B cell (primary cell): ENCODE data around the gene RAC3. TPM values are rescaled to one million over a fixed set of nuclear protein-coding genes. Genes with fewer than 3 reads are reported as not detected.
A peak's percentile ranks its signal among the peaks of the same experiment; 100 is the strongest.

ENCODE experiments used
- ATAC-seq: fragments of 200-7000 bp; cut with Tn5 transposase; one replicate; pipeline ENCODE4 v1.10.0; 2021; ENCODE audit warnings: low read depth, mild to moderate bottlenecking, moderate number of reproducible peaks, moderate library complexity
- CTCF ChIA-PET: fragments of 350-600 bp; sonication (Branson Sonifier 250); formaldehyde crosslinking; loops from one replicate; lab custom pipeline; 2021; ENCODE audit warnings: antibody characterized with exemption, inconsistent platforms; lab: Charles Lee
- POLR2A ChIA-PET: fragments of 350-600 bp; sonication (Branson Sonifier 250); formaldehyde crosslinking; loops from one replicate; lab custom pipeline; 2021; ENCODE audit warnings: antibody characterized with exemption; lab: Charles Lee
- DNase-seq: peaks from one replicate; pipeline ENCODE4 v3.0.0; 2013
- H2AFZ ChIP-seq: 2 replicates; pipeline ENCODE4 v1.6.1; 2012; ENCODE audit warnings: mild to moderate bottlenecking, low read depth, low read length; ENCODE audit not compliant: insufficient read depth, poor library complexity, severe bottlenecking
- H3K27ac ChIP-seq, 2 donors: 1 replicate in 1 of 2; 2 replicates in 1 of 2; pipeline ENCODE4 v1.5.1; 2012 to 2013; ENCODE audit warnings: low read length in 2 of 2, mild to moderate bottlenecking in 2 of 2, moderate library complexity in 1 of 2
- H3K27me3 ChIP-seq, 4 experiments: fragments of 200-600 bp in 1 of 4; sonication (generic) in 1 of 4; replicated peaks in 1 of 4; 1 replicate in 2 of 4; 2 replicates in 2 of 4; pipeline versions ENCODE4 v1.6.1 to v1.7.0; 2013 to 2016; ENCODE audit warnings: low read length in 3 of 4, mild to moderate bottlenecking in 2 of 4, mixed read lengths in 1 of 4, moderate library complexity in 1 of 4; ENCODE audit not compliant: insufficient read depth in 4 of 4, control insufficient read depth in 3 of 4; ENCODE audit errors: control extremely low read depth in 1 of 4
- H3K36me3 ChIP-seq, 2 experiments: replicated peaks in 1 of 2; 1 replicate in 1 of 2; 2 replicates in 1 of 2; pipeline versions ENCODE4 v1.6.1 to v1.7.1; 2013; ENCODE audit warnings: low read length in 1 of 2; ENCODE audit not compliant: insufficient read depth in 2 of 2, control insufficient read depth in 1 of 2; ENCODE audit errors: control extremely low read depth in 1 of 2, extremely low read depth in 1 of 2
- H3K4me1 ChIP-seq, 2 donors: fragments of 200-600 bp in 1 of 2; sonication (generic) in 1 of 2; 1 replicate in 1 of 2; 2 replicates in 1 of 2; pipeline versions ENCODE4 v1.5.1 to v1.6.1; 2013 to 2017; ENCODE audit warnings: low read length in 2 of 2; ENCODE audit not compliant: control insufficient read depth in 2 of 2, insufficient read depth in 2 of 2
- H3K4me2 ChIP-seq: replicated peaks from 2 replicates; pipeline ENCODE3; 2012; ENCODE audit warnings: mild to moderate bottlenecking, low read depth, low read length; ENCODE audit not compliant: poor library complexity, severe bottlenecking
- H3K4me3 ChIP-seq, 5 experiments: fragments of 200-600 bp in 1 of 5; sonication (generic) in 1 of 5; 1 replicate in 3 of 5; 2 replicates in 2 of 5; pipeline versions ENCODE4 v1.5.1 to v1.7.0; 2011 to 2016; ENCODE audit warnings: low read length in 4 of 5, mild to moderate bottlenecking in 4 of 5, low read depth in 2 of 5, control low read depth in 1 of 5, moderate library complexity in 1 of 5; ENCODE audit not compliant: insufficient read depth in 1 of 5; ENCODE audit errors: control extremely low read depth in 1 of 5, extremely low read depth in 1 of 5
- H3K79me2 ChIP-seq: fragments of 200-600 bp; sonication (generic); one replicate; pipeline ENCODE4 v1.6.0; 2016; ENCODE audit warnings: low read length; ENCODE audit not compliant: control insufficient read depth, insufficient read depth
- H3K9ac ChIP-seq: fragments of 200-600 bp; sonication (generic); 2 replicates; pipeline ENCODE4 v1.6.1; 2017; ENCODE audit warnings: mild to moderate bottlenecking, low read length, moderate library complexity
- H3K9me3 ChIP-seq, 3 donors: one replicate each; pipeline versions ENCODE4 v1.6.1 to v1.7.1; 2013; ENCODE audit warnings: low read length in 2 of 3; ENCODE audit not compliant: control insufficient read depth in 2 of 3, insufficient read depth in 1 of 3; ENCODE audit errors: control extremely low read depth in 1 of 3
- H4K20me1 ChIP-seq: 2 replicates; pipeline ENCODE4 v1.6.0; 2012; ENCODE audit warnings: mild to moderate bottlenecking, low read length; ENCODE audit not compliant: insufficient read depth, control insufficient read depth, poor library complexity, severe bottlenecking
- H3K27ac Mint-ChIP-seq: one replicate; pipeline ENCODE4 v1.8.0; 2021; ENCODE audit warnings: mixed read lengths
- H3K27me3 Mint-ChIP-seq: one replicate; pipeline ENCODE4 v1.8.0; 2021; ENCODE audit warnings: mixed read lengths
- H3K4me1 Mint-ChIP-seq: one replicate; pipeline ENCODE4 v1.8.0; 2021; ENCODE audit warnings: mixed read lengths
- H3K4me3 Mint-ChIP-seq: one replicate; pipeline ENCODE4 v1.8.0; 2021; ENCODE audit warnings: mixed read lengths
- H3K9me3 Mint-ChIP-seq: one replicate; pipeline ENCODE4 v1.8.0; 2022; ENCODE audit warnings: mixed read lengths; ENCODE audit not compliant: insufficient read depth
- EZH2 ChIP-seq: IDR thresholded peaks from 2 replicates; pipeline ENCODE4 v1.6.1; 2012; ENCODE audit warnings: borderline replicate concordance, low read depth, mild to moderate bottlenecking, moderate library complexity, low read length; ENCODE audit not compliant: insufficient read depth, poor library complexity, severe bottlenecking
- WGBS: methylation state at CpG from one replicate; pipeline ENCODE4 v1.1.5; 2013; ENCODE audit warnings: missing lambda C conversion rate; ENCODE audit not compliant: insufficient coverage; 5-methylcytosine and 5-hydroxymethylcytosine counted together
- intact Hi-C: fragments of 100-400 bp; cut with micrococcal nuclease; formaldehyde crosslinking; loops from one replicate; pipeline ENCODE4 v1.10.0; 2022
- polyA plus RNA-seq: library from polyadenylated mRNA; depleted of rRNA; stranded (reverse); fragments of >200 nt; gene quantifications from 2 replicates; pipeline ENCODE4 v1.2.3, GENCODE V29; 2012
- total RNA-seq, 2 donors: library from RNA; stranded (reverse); fragments of 120-200 nt in 1 of 2; gene quantifications; 1 replicate in 1 of 2; 2 replicates in 1 of 2; pipeline versions ENCODE4 v1.2.3 to v1.2.4, GENCODE V29; 2013 to 2022
- TF ChIP-seq, protein P1 (sequence below): fragments of 200-600 bp; IDR thresholded peaks from one replicate; pipeline ENCODE4 v1.8.0; 2022; ENCODE audit warnings: antibody characterized with exemption, mild to moderate bottlenecking

Gene RAC3
- total and polyA plus RNA-seq, 2 donors (not counting 1 experiment from before 2014, with no cell fraction given): 0.62 to 2.0 TPM

GRCh38 chr17:82065638-82066303 is 34.3 kb downstream of the RAC3 start, which contains the start of gene DUS1L:
DUS1L (minus strand) TSS chr17:82065804; CDS start chr17:82065059, 745 bp downstream.
- Mint-ChIP-seq H3K4me1 (peaks cover 15% of the 10 kb centered on the region), H3K4me3 (peak within 1 kb of the TSS; percentile 81), H3K27me3 (no peaks in the 10 kb centered on the region), H3K9me3 (no peaks in the 10 kb centered on the region), H3K27ac (peak within 1 kb of the TSS; percentile 89)
- CTCF ChIA-PET: interaction anchor here (1.0 to 1.3 kb wide), 3 partner anchors 10 to 40 kb away, joined by 3 read pairs; partner anchors contain the start of gene DCXR
- intact Hi-C loops: loop anchor here (1.0 kb wide), 2 partner anchors 14 to 33 kb away; partner anchors contain the start of genes FASN, GPS1 and RFNG
- Histone ChIP-seq H2AFZ (peak within 1 kb of the TSS; percentile 100), H3K4me2 (peak within 1 kb of the TSS; percentile 85), H3K27me3 (no peaks in the 10 kb centered on the region), H3K4me3 (peak within 1 kb of the TSS; percentile 18 to 76 (median 74)), H3K27ac (peak within 1 kb of the TSS; percentile 79 to 90), H3K36me3 (peaks cover 0 to 13% of the 10 kb centered on the region in 2 experiments), H4K20me1 (peaks cover 8% of the 10 kb centered on the region), H3K9ac (peak within 1 kb of the TSS; percentile 85), H3K79me2 (peaks cover 12% of the 10 kb centered on the region), H3K9me3 (no peaks in the 10 kb centered on the region), H3K4me1 (peaks cover 16 to 26% of the 10 kb centered on the region in 2 donors)
- no peak for TF ChIP-seq EZH2
- TF ChIP-seq, protein P1, sequence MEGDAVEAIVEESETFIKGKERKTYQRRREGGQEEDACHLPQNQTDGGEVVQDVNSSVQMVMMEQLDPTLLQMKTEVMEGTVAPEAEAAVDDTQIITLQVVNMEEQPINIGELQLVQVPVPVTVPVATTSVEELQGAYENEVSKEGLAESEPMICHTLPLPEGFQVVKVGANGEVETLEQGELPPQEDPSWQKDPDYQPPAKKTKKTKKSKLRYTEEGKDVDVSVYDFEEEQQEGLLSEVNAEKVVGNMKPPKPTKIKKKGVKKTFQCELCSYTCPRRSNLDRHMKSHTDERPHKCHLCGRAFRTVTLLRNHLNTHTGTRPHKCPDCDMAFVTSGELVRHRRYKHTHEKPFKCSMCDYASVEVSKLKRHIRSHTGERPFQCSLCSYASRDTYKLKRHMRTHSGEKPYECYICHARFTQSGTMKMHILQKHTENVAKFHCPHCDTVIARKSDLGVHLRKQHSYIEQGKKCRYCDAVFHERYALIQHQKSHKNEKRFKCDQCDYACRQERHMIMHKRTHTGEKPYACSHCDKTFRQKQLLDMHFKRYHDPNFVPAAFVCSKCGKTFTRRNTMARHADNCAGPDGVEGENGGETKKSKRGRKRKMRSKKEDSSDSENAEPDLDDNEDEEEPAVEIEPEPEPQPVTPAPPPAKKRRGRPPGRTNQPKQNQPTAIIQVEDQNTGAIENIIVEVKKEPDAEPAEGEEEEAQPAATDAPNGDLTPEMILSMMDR: no peak
- 11% methylated on average over 88 of the region's 88 CpGs for WGBS
- POLR2A ChIA-PET: interaction anchor here (1.1 to 1.4 kb wide), 3 partner anchors 16 to 33 kb away, joined by 3 to 4 read pairs (median 3); partner anchors contain the start of gene DCXR
- peak; percentile 84 for DNase-seq
- peak; percentile 89 for ATAC-seq

GRCh38 chr17:82070611-82071010 is 39.1 kb downstream of the RAC3 start:
- POLR2A ChIA-PET: interaction anchor here (0.6 kb wide), 1 partner anchor 403 kb away, joined by 7 read pairs; no protein-coding TSS in a partner anchor

More at GRCh38 chr17:82070611-82071010, 39.1 kb downstream of the RAC3 start:
- DNase-seq (no peak), ATAC-seq (no peak)
- no peaks in the 10 kb centered on the region for H3K27me3 ChIP-seq
- H3K4me3 ChIP-seq: no peak overlapping the region
- TF ChIP-seq, protein P1: no peak
- no peak for TF ChIP-seq EZH2
- Mint-ChIP-seq H3K27me3 (no peaks in the 10 kb centered on the region), H3K27ac (no peak overlapping the region), H3K9me3 (no peaks in the 10 kb centered on the region), H3K4me1 (peaks cover 7% of the 10 kb centered on the region), H3K4me3 (no peak overlapping the region)
- intact Hi-C loops: no loop called here
- H3K9me3 ChIP-seq: no peaks in the 10 kb centered on the region
- H3K9ac ChIP-seq: no peak overlapping the region
- peaks cover 8 to 9% of the 10 kb centered on the region in 2 donors for H3K4me1 ChIP-seq
- H3K4me2 ChIP-seq: no peak overlapping the region
- CTCF ChIA-PET: no interaction called here
- H3K36me3 ChIP-seq: no peaks in the 10 kb centered on the region
- no peak overlapping the region for H3K27ac ChIP-seq
- H2AFZ ChIP-seq: no peak overlapping the region
- H3K79me2 ChIP-seq: peaks cover 12% of the 10 kb centered on the region
- no peaks in the 10 kb centered on the region for H4K20me1 ChIP-seq
